ENCODE results near the gene NCOR1. TPM values are rescaled to one million over a fixed set of nuclear protein-coding genes. Genes with fewer than 3 reads are reported as not detected.
"Not testable (repeated sequence)": the region's sequence is repeated elsewhere in the genome, so short reads cannot be mapped to it uniquely, and the experiment has no call there.

Gene NCOR1
- total and polyA plus RNA-seq, 12 donors = 66.2 to 172 (median 95.2) TPM

GRCh38 chr17:16197276-16197675 lies 18.1 kb downstream of the NCOR1 start:
- peaks cover 26 to 39% of the 10 kb centered on the region in 2 donors for H3K4me1 ChIP-seq (replicated peaks in 1 of 2)
- H3K4me3 ChIP-seq = no peak overlapping the region
- DNase-seq = no peak
- no peak overlapping the region for H3K27ac ChIP-seq
- TF ChIP-seq POLR2A (IDR thresholded peaks at IDR 0.05) (no peak), CTCF (IDR thresholded peaks at IDR 0.05) (no peak)
- 83 to 93% (median 87%) methylated on average over 1 of the region's 1 CpG for WGBS, 4 donors
- intact Hi-C loops (cut with DNase I) = no loop called here
- no peaks in the 10 kb centered on the region for H3K27me3 ChIP-seq
- no peaks in the 10 kb centered on the region for H3K9me3 ChIP-seq (replicated peaks in 1 of 3)
- H3K36me3 ChIP-seq (replicated peaks in 1 of 2) = peaks cover 0 to 18% of the 10 kb centered on the region in 2 donors

GRCh38 chr17:16194307-16194835 lies 21.0 kb downstream of the NCOR1 start:
- H3K4me3 ChIP-seq; intact Hi-C loops (cut with DNase I); H3K9me3 ChIP-seq (replicated peaks in 1 of 3); DNase-seq; H3K27ac ChIP-seq; H3K27me3 ChIP-seq: not testable (repeated sequence)
- 73 to 79% (median 79%) methylated on average over 2 of the region's 2 CpGs for WGBS, 4 donors
- Histone ChIP-seq H3K4me1 (replicated peaks in 1 of 2) (peaks cover 13 to 32% of the 10 kb centered on the region in 2 donors), H3K36me3 (replicated peaks in 1 of 2) (peaks cover 0 to 18% of the 10 kb centered on the region in 2 donors)

- DNase-seq = no peak
- TF ChIP-seq POLR2A (IDR thresholded peaks at IDR 0.05) (no peak), CTCF (IDR thresholded peaks at IDR 0.05) (no peak)
- peaks cover 5 to 27% of the 10 kb centered on the region in 2 donors for H3K4me1 ChIP-seq (replicated peaks in 1 of 2)
- H3K4me3 ChIP-seq = no peak overlapping the region
- H3K27ac ChIP-seq = no peak overlapping the region
- H3K36me3 ChIP-seq (replicated peaks in 1 of 2) = peaks cover 0 to 21% of the 10 kb centered on the region in 2 donors
- no peaks in the 10 kb centered on the region for H3K27me3 ChIP-seq
- H3K9me3 ChIP-seq (replicated peaks in 1 of 3) = no peaks in the 10 kb centered on the region
- WGBS, 4 donors = 83 to 91% (median 90%) methylated on average over 3 of the region's 3 CpGs
- intact Hi-C loops (cut with DNase I) = no loop called here
Observed at GRCh38 chr17:16191604-16192003, 23.7 kb downstream of the NCOR1 start.

DNA sequence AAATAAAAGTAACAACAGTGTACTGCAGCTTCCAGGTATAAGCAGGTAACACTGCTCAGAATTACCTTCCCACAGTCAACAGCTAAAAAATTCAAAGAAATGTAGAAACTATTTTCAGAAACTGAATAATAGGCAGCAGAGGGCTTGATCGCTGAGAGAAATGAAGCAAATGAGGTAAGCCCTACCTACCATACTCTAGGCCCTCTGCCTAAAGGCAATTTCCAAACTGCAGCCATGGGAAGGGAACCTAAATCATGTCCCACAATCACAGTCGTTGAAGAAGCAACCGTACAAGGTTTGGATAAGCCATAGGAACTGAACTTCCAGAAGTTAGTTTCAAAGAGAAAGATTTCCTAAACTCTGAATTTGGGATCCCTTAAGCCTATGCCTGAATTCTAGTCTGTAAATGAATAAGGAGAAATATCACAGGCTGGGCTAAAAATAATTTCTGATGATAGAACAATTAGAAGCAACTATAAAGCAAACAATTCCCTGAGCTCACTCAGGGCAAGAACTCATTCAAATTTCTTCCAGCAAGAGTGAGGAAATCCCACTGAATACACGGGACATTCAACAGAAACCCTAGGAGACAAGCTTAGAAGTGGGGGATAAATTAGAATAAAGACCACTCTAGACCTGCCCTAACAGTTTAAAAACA lies 24.5 kb downstream of the NCOR1 start:
- TF ChIP-seq POLR2A (IDR thresholded peaks at IDR 0.05) = no peak
- TF ChIP-seq CTCF (IDR thresholded peaks at IDR 0.05) = no peak
- intact Hi-C loops (cut with DNase I) = no loop called here
- DNase-seq = no peak
- H3K4me3 ChIP-seq = no peak overlapping the region
- peaks cover 0 to 28% of the 10 kb centered on the region in 2 donors for H3K36me3 ChIP-seq (replicated peaks in 1 of 2)
- peaks cover 5 to 31% of the 10 kb centered on the region in 2 donors for H3K4me1 ChIP-seq (replicated peaks in 1 of 2)
- WGBS, 4 donors = 70 to 80% (median 75%) methylated on average over 4 of the region's 4 CpGs
- peak overlapping the region in 3 of 5 donors; percentile 29 to 40 (median 39) for H3K27ac ChIP-seq
- H3K27me3 ChIP-seq = no peaks in the 10 kb centered on the region
- H3K9me3 ChIP-seq (replicated peaks in 1 of 3) = no peaks in the 10 kb centered on the region
